K562 (cell line): ENCODE results near the gene CAMK2N1. TPM values are rescaled to one million over a fixed set of nuclear protein-coding genes. Genes with fewer than 3 reads are reported as not detected.

Experiments used
- ATAC-seq: fragments of 200-7000 bp; cut with Tn5 transposase; 3 replicates; pipeline ENCODE4 v1.9.1; 2020; ENCODE audit warnings: moderate library complexity
- BruUV-seq: library from RNA; stranded (reverse); fragments of 400-500 nt; replicated peaks from 2 replicates; lab custom pipeline; 2021; lab: Mats Ljungman, UMichigan
- CTCF ChIA-PET: fragments of 300-600 bp; formaldehyde crosslinking; extraction: SDS; loops from one replicate; lab custom pipeline; 2021; ENCODE audit warnings: low intra/inter-chr PET ratio; lab: Yijun Ruan, JAX
- POLR2A ChIA-PET: fragments of 300-600, 350-650 bp; sonication (Branson Sonifier 250); formaldehyde crosslinking; extraction: SDS; loops from one replicate; lab custom pipeline; 2021; ENCODE audit warnings: antibody characterized with exemption, inconsistent platforms; lab: Yijun Ruan, JAX
- DNase-seq, 4 experiments: peaks; one replicate each; pipeline versions ENCODE4 v3.0.0 to v3.0.0-alpha.2; 2011 to 2018; ENCODE audit warnings: low spot score in 3 of 4, mixed read lengths in 3 of 4; ENCODE audit errors: extremely low read depth in 1 of 4
- FAIRE-seq: peaks from 2 replicates; lab custom pipeline; 2011; peaks lifted over from hg19 to GRCh38; lab: Jason Lieb, UNC
- H2AFZ ChIP-seq: 2 replicates; pipeline ENCODE4 v1.6.0; 2011; ENCODE audit warnings: low read depth, low read length, control low read depth, inconsistent platforms
- H3K27ac ChIP-seq: fragments of 200-600 bp; 3 replicates; pipeline ENCODE4 v1.8.0; 2011; ENCODE audit warnings: low read depth, mild to moderate bottlenecking, control low read depth, inconsistent platforms, low read length, moderate library complexity, mixed read lengths; ENCODE audit errors: extremely low read depth
- H3K27me3 ChIP-seq, 2 experiments: fragments of 300-600 bp in 1 of 2; 2 replicates in 1 of 2; 3 replicates in 1 of 2; pipeline versions ENCODE4 v1.6.0 to v1.8.0; 2011; ENCODE audit warnings: inconsistent platforms in 2 of 2, low read length in 2 of 2, mild to moderate bottlenecking in 1 of 2, mixed read lengths in 1 of 2, moderate library complexity in 1 of 2; ENCODE audit not compliant: control insufficient read depth in 2 of 2, insufficient read depth in 2 of 2
- H3K36me3 ChIP-seq: fragments of 300-600 bp; 3 replicates; pipeline ENCODE4 v1.8.0; 2011; ENCODE audit warnings: mild to moderate bottlenecking, low read length, inconsistent platforms; ENCODE audit not compliant: control insufficient read depth, insufficient read depth
- H3K4me1 ChIP-seq, 2 experiments: fragments of 200-600 bp in 1 of 2; replicated peaks in 1 of 2; 2 replicates in 1 of 2; 3 replicates in 1 of 2; pipeline versions ENCODE4 v1.5.1 to v1.8.0; 2011; ENCODE audit warnings: inconsistent platforms in 2 of 2, low read length in 2 of 2, mild to moderate bottlenecking in 1 of 2, mixed read lengths in 1 of 2, moderate library complexity in 1 of 2; ENCODE audit not compliant: control insufficient read depth in 2 of 2, insufficient read depth in 2 of 2
- H3K4me2 ChIP-seq: 2 replicates; pipeline ENCODE4 v1.6.1; 2011; ENCODE audit warnings: low read length, control low read depth, inconsistent platforms, mixed read lengths; ENCODE audit not compliant: insufficient read depth
- H3K4me3 ChIP-seq: fragments of 200-600 bp; sonication (generic), shearing (Covaris generic); 2 replicates; pipeline ENCODE4 v1.5.1; 2016; ENCODE audit warnings: control low read depth, inconsistent platforms
- H3K79me2 ChIP-seq: fragments of 200-600 bp; 3 replicates; pipeline ENCODE4 v1.8.0; 2011; ENCODE audit warnings: low read length, inconsistent platforms; ENCODE audit not compliant: control insufficient read depth, insufficient read depth
- H3K9ac ChIP-seq, 2 experiments: 2 replicates each; pipeline versions ENCODE4 v1.6.0 to v1.6.1; 2011; ENCODE audit warnings: low read depth in 2 of 2, low read length in 2 of 2, control low read depth in 1 of 2, inconsistent platforms in 1 of 2, mild to moderate bottlenecking in 1 of 2, mixed read lengths in 1 of 2; ENCODE audit not compliant: insufficient read depth in 1 of 2
- H3K9me1 ChIP-seq: one replicate; pipeline ENCODE4 v1.6.0; 2011; ENCODE audit warnings: inconsistent platforms, mild to moderate bottlenecking, low read length, moderate library complexity; ENCODE audit not compliant: control insufficient read depth, insufficient read depth
- H3K9me3 ChIP-seq: replicated peaks from 2 replicates; pipeline ENCODE4 v1.5.1; 2011; ENCODE audit warnings: low read depth, low read length, inconsistent platforms; ENCODE audit not compliant: control insufficient read depth, insufficient read depth
- H4K20me1 ChIP-seq: replicated peaks from 2 replicates; pipeline ENCODE4 v1.6.1; 2011; ENCODE audit warnings: low read length, inconsistent platforms, mixed read lengths; ENCODE audit not compliant: control insufficient read depth, insufficient read depth
- BCOR ChIP-seq: fragments of 450-650 bp; IDR thresholded peaks from 2 replicates; pipeline ENCODE4 v1.6.1; 2016
- DPF2 ChIP-seq: fragments of 450-650 bp; IDR thresholded peaks from 2 replicates; pipeline ENCODE4 v1.6.1; 2016
- EGR1 ChIP-seq: fragments of 450-650 bp; conservative IDR thresholded peaks from 2 replicates; pipeline ENCODE4 v1.6.1; 2017; ENCODE audit warnings: mild to moderate bottlenecking
- ELF2 ChIP-seq: fragments of 250-450 bp; sonication (Bioruptor Pico); IDR thresholded peaks from 2 replicates; pipeline ENCODE4 v1.5.0; 2021; ENCODE audit warnings: mild to moderate bottlenecking
- GABPB1 ChIP-seq: sonication (generic); formaldehyde crosslinking; IDR thresholded peaks from 2 replicates; pipeline ENCODE4 v1.8.0; 2022; ENCODE audit warnings: mild to moderate bottlenecking, missing genetic modification reagents
- HMBOX1 ChIP-seq: sonication (generic); IDR thresholded peaks from 2 replicates; pipeline ENCODE4 v1.6.1; 2016
- MAFF ChIP-seq: IDR thresholded peaks from 2 replicates; pipeline ENCODE4 v1.6.1; 2012; ENCODE audit warnings: low read length, improper control_type of control experiment
- MAFK ChIP-seq: IDR thresholded peaks from 2 replicates; pipeline ENCODE4 v1.6.1; 2011; ENCODE audit warnings: low read length, improper control_type of control experiment
- NEUROD1 ChIP-seq: fragments of 150-350 bp; IDR thresholded peaks from 2 replicates; pipeline ENCODE4 v1.6.1; 2014; ENCODE audit warnings: borderline replicate concordance, low read length, low read depth; ENCODE audit not compliant: partially characterized antibody
- NR1H2 ChIP-seq: sonication (generic); formaldehyde crosslinking; IDR thresholded peaks from 2 replicates; pipeline ENCODE4 v1.4.0; 2020; ENCODE audit warnings: mild to moderate bottlenecking, missing genetic modification reagents
- PPARD ChIP-seq: fragments of 250-450 bp; sonication (Bioruptor Pico); IDR thresholded peaks from 2 replicates; pipeline ENCODE4 v1.8.0; 2022; ENCODE audit warnings: inconsistent platforms, mild to moderate bottlenecking, moderate library complexity
- SAFB2 ChIP-seq: fragments of 200-400 bp; formaldehyde crosslinking; IDR thresholded peaks from 2 replicates; pipeline ENCODE4 v1.6.1; 2018; ENCODE audit warnings: borderline replicate concordance, low read length, low read depth, moderate library complexity; ENCODE audit not compliant: severe bottlenecking
- ZBTB7A ChIP-seq: IDR thresholded peaks from 2 replicates; pipeline ENCODE4 v1.6.1; 2011; ENCODE audit warnings: low read depth, mild to moderate bottlenecking, low read length, moderate library complexity, borderline replicate concordance; ENCODE audit not compliant: control insufficient read depth
- ZC3H8 ChIP-seq: fragments of 450-650 bp; IDR thresholded peaks from 2 replicates; pipeline ENCODE4 v1.6.1; 2017
- ZEB2 ChIP-seq: fragments of 450-650 bp; IDR thresholded peaks from 2 replicates; pipeline ENCODE4 v1.6.1; 2016
- ZNF239 ChIP-seq: fragments of 250-450 bp; sonication (Bioruptor Pico); IDR thresholded peaks from 2 replicates; pipeline ENCODE4 v1.4.0; 2020; ENCODE audit warnings: mild to moderate bottlenecking
- ZNF592 ChIP-seq: fragments of 450-650 bp; IDR thresholded peaks from 2 replicates; pipeline ENCODE4 v1.6.1; 2017; ENCODE audit warnings: antibody characterized with exemption, mild to moderate bottlenecking
- ZNF79 ChIP-seq: fragments of 250-450 bp; sonication (Bioruptor Pico); IDR thresholded peaks from 2 replicates; pipeline ENCODE4 v1.4.0; 2020; ENCODE audit warnings: low read depth, mild to moderate bottlenecking, moderate library complexity
- WGBS: fragments of 100-300 bp; shearing (Covaris generic); methylation state at CpG from one replicate; pipeline ENCODE4 v1.1.6; 2016; ENCODE audit warnings: low coverage, mixed read lengths; ENCODE audit not compliant: insufficient coverage; ENCODE audit errors: missing lambda C conversion rate; 5-methylcytosine and 5-hydroxymethylcytosine counted together
- in situ Hi-C: fragments of 300-500 bp; cut with MboI; formaldehyde crosslinking; loops from 4 replicates; pipeline ENCODE4 v1.15.0; 2018; ENCODE audit warnings: inconsistent platforms, mixed read lengths
- intact Hi-C: fragments of 100-400 bp; cut with micrococcal nuclease; formaldehyde crosslinking; loops from 2 replicates; pipeline ENCODE4 v1.14.2; 2022
- polyA plus RNA-seq, 8 experiments: library from polyadenylated mRNA; depleted of rRNA in 4 of 8; stranded (reverse) in 5 of 8; unstranded in 3 of 8; fragments of >200 nt; fragmentation: Nextera tagmentation in 2 of 8; fragmentation: Illumina TruSeq in 1 of 8; extraction: Ambion mirVana in 2 of 8; extraction: Trizol in 1 of 8; gene quantifications; 2 replicates each; pipeline versions ENCODE4 v1.2.1 to v1.2.3, GENCODE V29; 2011 to 2014; ENCODE audit warnings: inconsistent platforms in 1 of 8, missing spikeins in 1 of 8
- total RNA-seq, 7 experiments: library from RNA; depleted of rRNA in 6 of 7; stranded (reverse); fragments of >200 nt in 6 of 7; fragmentation: Illumina TruSeq in 2 of 7; extraction: Trizol in 2 of 7; gene quantifications; 2 replicates each; pipeline versions ENCODE4 v1.2.1 to v1.2.3, GENCODE V29; 2011 to 2021; ENCODE audit warnings: low replicate concordance in 1 of 7

The CAMK2N1 gene
- total and polyA plus RNA-seq, 9 of the 15 experiments (the other 6 are each of a cell fraction or from before 2014, with no cell fraction given): 0.09 to 1.4 (median 0.34) TPM

- 16% methylated on average over 35 of the region's 51 CpGs for WGBS
- in situ Hi-C loops: no loop called here
- Histone ChIP-seq H3K9me1 (no peaks in the 10 kb centered on the region), H3K9me3 (no peaks in the 10 kb centered on the region; the same call in 1 of the 2 replicates), H4K20me1 (peaks cover 6% of the 10 kb centered on the region), H3K79me2 (no peaks in the 10 kb centered on the region), H3K9ac (peak overlapping the region; percentile 63 to 88), H3K27ac (peak overlapping the region; percentile 51; the same call in 1 of the 3 replicates), H3K4me2 (peak overlapping the region; percentile 87), H3K4me1 (peaks cover 0 to 35% of the 10 kb centered on the region in 2 experiments; a peak in 3 of 5 replicates), H3K4me3 (peak overlapping the region; percentile 49), H3K36me3 (no peaks in the 10 kb centered on the region), H3K27me3 (peaks cover 31 to 65% of the 10 kb centered on the region in 2 experiments), H2AFZ (peak overlapping the region; percentile 83)
- peak; percentile 49 for FAIRE-seq
- peak; percentile 78 to 93 (median 88) for DNase-seq
- ChIA-PET CTCF (no interaction called here), POLR2A (no interaction called here)
- BruUV-seq: no TSS peak
- peak; percentile 86 for ATAC-seq
- intact Hi-C loops: no loop called here
- no peak for TF ChIP-seq HMBOX1
- peak; percentile 66; the same call in 1 of the 2 replicates for TF ChIP-seq ZBTB7A
- no peak for TF ChIP-seq ELF2 (CRISPR knock-in tag)
- no peak for TF ChIP-seq BCOR
- TF ChIP-seq MAFF: no peak
- TF ChIP-seq SAFB2: no peak
- TF ChIP-seq GABPB1 (CRISPR knock-in tag): 0 out of 2 replicates have a peak, but pooled peaks have one; percentile 54
- TF ChIP-seq DPF2: no peak; the same call in 1 of the 2 replicates
- no peak for TF ChIP-seq ZNF239 (CRISPR knock-in tag)
- TF ChIP-seq EGR1: peak; percentile 86
- TF ChIP-seq ZNF79 (CRISPR knock-in tag): no peak
- 0 out of 2 replicates have a peak, but pooled peaks have one; percentile 21 for TF ChIP-seq NR1H2 (CRISPR knock-in tag)
- no peak for TF ChIP-seq ZC3H8
- no peak for TF ChIP-seq NEUROD1
- TF ChIP-seq ZEB2: no peak; the same call in 1 of the 2 replicates
- TF ChIP-seq PPARD (CRISPR knock-in tag): no peak
- TF ChIP-seq ZNF592: no peak
- TF ChIP-seq MAFK: no peak
Measured at GRCh38 chr1:20486457-20487235, 636 bp upstream of the CAMK2N1 start.
